NCI-H69 (cell line): ENCODE data around the gene ATRAID.
A peak's percentile ranks its signal among the peaks of the same experiment; 100 is the strongest.
"Not testable (repeated sequence)": the region's sequence is repeated elsewhere in the genome, so short reads cannot be mapped to it uniquely, and the experiment has no call there.

Experiments used
- DNase-seq: peaks from one replicate; lab custom pipeline; 2025; lab: John Stamatoyannopoulos, UW

Gene ATRAID

GRCh38 chr2:27211943-27212625, at the start of gene ATRAID, which contains the start of gene SLC5A6:
Gene ATRAID (plus strand): TSS chr2:27212041. CDS start chr2:27212369, 328 bp downstream.
Gene SLC5A6 (minus strand): TSS chr2:27212268. CDS start chr2:27207650, 4,618 bp downstream.
- peak; percentile 91 for DNase-seq

GRCh38 chr2:27162151-27163121, 49.4 kb upstream of the ATRAID start:
- no peak for DNase-seq

GRCh38 chr2:27164960-27165763, 46.7 kb upstream of the ATRAID start:
- DNase-seq, result no peak

- no peak for DNase-seq
Measured at GRCh38 chr2:27170581-27171337, 41.1 kb upstream of the ATRAID start.

GRCh38 chr2:27171351-27171848, 40.4 kb upstream of the ATRAID start:
- DNase-seq, result peak; percentile 21

- peak; percentile 13 for DNase-seq
Measured at GRCh38 chr2:27174638-27175037, 37.2 kb upstream of the ATRAID start.

GRCh38 chr2:27175330-27175729, 36.5 kb upstream of the ATRAID start:
- no peak for DNase-seq

GRCh38 chr2:27175781-27176180, 36.1 kb upstream of the ATRAID start:
- not testable (repeated sequence) for DNase-seq

GRCh38 chr2:27177441-27178351, 34.1 kb upstream of the ATRAID start:
- DNase-seq, result no peak

GRCh38 chr2:27178469-27178868, 33.4 kb upstream of the ATRAID start:
- DNase-seq, result no peak

GRCh38 chr2:27179344-27180000, 32.4 kb upstream of the ATRAID start:
- no peak for DNase-seq

- DNase-seq, result no peak
Measured at GRCh38 chr2:27182346-27182745, 29.5 kb upstream of the ATRAID start.

GRCh38 chr2:27184115-27184514, 27.7 kb upstream of the ATRAID start:
- no peak for DNase-seq

- no peak for DNase-seq
Measured at GRCh38 chr2:27185331-27186026, 26.4 kb upstream of the ATRAID start.

GRCh38 chr2:27186613-27187345, 25.1 kb upstream of the ATRAID start:
- DNase-seq, result no peak

- no peak for DNase-seq
Measured at GRCh38 chr2:27189989-27190388, 21.9 kb upstream of the ATRAID start.

GRCh38 chr2:27191070-27191829, 20.6 kb upstream of the ATRAID start:
- DNase-seq, result peak; percentile 48
